Hepatocyte (in vitro differentiated cells): ENCODE results near the gene CARM1.

ENCODE experiments used
- CTCF ChIP-seq: fragments of 200-600 bp; sonication (generic); IDR thresholded peaks from 2 replicates; pipeline ENCODE4 v1.5.1; 2016; ENCODE audit warnings: antibody characterized with exemption, mild to moderate bottlenecking; ENCODE audit not compliant: poor library complexity
- EZH2 ChIP-seq: fragments of 200-600 bp; sonication (generic); IDR thresholded peaks from 2 replicates; pipeline ENCODE4 v1.6.1; 2016; ENCODE audit warnings: antibody characterized with exemption, mild to moderate bottlenecking, borderline replicate concordance

GRCh38 chr19:10920781-10921180 lies 49.4 kb downstream of the CARM1 start:
- TF ChIP-seq CTCF: no peak
- no peak for TF ChIP-seq EZH2
